Lower leg skin (tissue), 3 donors: Measurements from ENCODE around the gene PHF21A.

Experiments used
- POLR2A ChIP-seq, 2 donors: fragments of 450-650 bp; IDR thresholded peaks; one replicate each; pipeline ENCODE4 v1.6.1; 2016 to 2017; ENCODE audit warnings: antibody characterized with exemption in 2 of 2, mild to moderate bottlenecking in 1 of 2, moderate library complexity in 1 of 2
- TF ChIP-seq, protein P1 (sequence below), 3 donors: fragments of 450-650 bp; IDR thresholded peaks; one replicate each; pipeline ENCODE4 v1.5.1; 2016; ENCODE audit warnings: antibody characterized with exemption in 3 of 3, mild to moderate bottlenecking in 3 of 3, moderate library complexity in 2 of 3

DNA sequence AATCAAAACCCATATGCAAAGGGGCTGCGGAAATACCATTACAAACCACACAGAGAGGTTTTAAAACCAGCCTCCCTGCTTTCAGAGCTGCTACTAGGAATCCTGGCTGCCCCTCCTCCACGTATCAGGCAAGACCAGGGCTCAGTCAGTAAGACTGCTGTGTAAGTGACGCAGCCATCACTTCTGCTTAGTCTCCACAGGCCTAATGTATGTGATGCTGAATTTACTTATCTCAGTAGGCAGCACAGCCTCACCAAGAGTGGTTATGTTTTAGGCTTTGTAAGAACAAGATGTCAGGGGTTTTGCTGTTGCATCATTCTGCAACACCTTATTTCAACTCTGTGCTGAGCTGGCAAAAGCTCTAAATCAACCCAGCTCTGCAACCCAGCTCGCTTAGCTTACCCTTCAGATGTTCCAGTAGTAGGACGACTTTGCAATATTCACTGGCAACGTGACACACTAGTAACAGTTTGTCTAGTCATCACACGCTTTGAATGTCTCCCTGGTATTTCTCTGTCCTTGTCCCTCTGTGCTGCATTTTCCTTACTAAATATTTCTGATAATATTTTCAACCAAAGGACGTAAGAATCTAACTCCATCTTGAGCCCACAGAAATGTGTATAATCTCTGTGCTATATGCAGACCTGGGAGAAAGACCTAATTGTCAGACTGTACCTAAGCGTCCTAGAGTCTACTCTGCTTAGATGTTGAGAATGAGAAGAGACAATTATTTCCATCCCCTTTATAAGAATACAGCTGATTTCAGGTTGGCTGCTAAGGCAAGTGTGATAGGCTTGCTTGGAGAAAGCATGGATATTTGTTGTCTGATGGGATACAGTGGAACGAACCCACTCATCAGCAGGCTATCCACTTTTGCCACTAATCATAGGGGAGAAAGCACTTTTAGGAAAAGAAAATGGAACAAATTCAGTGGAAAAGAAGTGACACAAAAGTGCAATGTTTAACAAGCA lies 126.6 kb downstream of the PHF21A start:
- TF ChIP-seq, protein P1, sequence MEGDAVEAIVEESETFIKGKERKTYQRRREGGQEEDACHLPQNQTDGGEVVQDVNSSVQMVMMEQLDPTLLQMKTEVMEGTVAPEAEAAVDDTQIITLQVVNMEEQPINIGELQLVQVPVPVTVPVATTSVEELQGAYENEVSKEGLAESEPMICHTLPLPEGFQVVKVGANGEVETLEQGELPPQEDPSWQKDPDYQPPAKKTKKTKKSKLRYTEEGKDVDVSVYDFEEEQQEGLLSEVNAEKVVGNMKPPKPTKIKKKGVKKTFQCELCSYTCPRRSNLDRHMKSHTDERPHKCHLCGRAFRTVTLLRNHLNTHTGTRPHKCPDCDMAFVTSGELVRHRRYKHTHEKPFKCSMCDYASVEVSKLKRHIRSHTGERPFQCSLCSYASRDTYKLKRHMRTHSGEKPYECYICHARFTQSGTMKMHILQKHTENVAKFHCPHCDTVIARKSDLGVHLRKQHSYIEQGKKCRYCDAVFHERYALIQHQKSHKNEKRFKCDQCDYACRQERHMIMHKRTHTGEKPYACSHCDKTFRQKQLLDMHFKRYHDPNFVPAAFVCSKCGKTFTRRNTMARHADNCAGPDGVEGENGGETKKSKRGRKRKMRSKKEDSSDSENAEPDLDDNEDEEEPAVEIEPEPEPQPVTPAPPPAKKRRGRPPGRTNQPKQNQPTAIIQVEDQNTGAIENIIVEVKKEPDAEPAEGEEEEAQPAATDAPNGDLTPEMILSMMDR (IDR thresholded peaks at IDR 0.05), result no peak
- no peak for TF ChIP-seq POLR2A (IDR thresholded peaks at IDR 0.05)
